Measurements from ENCODE around the gene SNAPC2.

Gene SNAPC2

DNA sequence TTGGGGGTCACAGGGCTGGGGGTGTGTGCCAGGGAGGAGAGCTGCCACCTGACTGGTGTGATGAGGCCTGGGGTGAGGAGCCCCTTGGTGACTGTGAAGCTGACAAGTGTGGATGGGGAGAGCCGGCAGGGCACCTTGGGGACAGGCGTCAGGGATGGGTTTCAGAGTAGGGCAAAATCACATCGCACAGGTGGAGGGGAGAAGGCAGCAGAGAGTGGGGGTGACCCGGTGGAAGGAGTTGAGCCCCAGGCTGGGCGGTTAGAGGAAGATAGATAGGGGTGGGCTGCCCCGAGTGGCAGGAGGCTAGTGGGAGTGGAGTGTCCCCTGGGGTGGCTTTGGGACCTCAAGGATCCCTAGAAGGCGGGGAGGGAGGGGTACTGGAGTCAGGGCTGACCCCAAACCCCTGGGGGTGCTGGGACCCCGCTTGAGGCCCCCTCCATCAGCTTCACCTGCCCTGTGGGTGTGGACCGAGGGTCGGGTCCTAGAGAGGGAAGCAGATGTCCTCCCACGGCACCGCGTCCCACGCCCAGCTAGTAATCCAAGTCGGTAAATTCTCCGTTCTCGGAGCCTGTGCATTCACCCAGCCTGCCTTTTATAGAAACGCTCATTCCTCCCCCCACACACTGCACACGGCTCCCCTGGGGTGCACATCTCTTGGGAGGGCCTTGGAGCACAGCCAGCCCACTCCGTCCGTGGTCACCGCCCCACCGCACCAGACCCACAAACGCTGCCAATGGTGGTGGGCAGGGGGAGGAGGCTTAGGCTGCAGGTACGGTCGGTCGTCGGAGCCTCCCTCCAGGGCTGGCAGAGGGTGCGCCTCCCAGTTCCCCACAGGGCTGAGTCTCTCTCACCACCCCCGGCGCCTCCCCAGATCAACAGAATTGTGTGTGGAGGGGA, 3.4 kb downstream of the SNAPC2 start:
- no peak for DNase-seq

DNA sequence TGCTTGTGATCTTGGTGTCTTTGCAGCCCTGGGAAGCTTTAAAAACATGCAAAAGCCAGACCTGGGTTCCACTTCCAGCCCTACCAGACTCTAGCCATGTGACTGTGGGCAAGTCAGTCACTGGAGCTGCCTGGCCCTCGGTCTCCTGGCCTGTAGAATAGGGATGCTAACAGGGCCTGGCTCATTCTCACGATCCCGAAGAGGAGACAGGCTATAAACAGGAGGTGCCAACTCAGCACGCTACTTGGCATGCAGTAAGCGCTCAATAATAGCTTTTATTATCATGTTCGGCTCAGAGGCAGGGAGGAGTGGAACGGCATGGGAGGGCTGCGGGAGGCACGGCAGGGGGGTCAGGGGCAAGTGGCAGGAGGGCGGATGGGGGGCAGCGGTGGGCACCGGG, 4.1 kb downstream of the SNAPC2 start:
- DNase-seq, result no peak

DNA sequence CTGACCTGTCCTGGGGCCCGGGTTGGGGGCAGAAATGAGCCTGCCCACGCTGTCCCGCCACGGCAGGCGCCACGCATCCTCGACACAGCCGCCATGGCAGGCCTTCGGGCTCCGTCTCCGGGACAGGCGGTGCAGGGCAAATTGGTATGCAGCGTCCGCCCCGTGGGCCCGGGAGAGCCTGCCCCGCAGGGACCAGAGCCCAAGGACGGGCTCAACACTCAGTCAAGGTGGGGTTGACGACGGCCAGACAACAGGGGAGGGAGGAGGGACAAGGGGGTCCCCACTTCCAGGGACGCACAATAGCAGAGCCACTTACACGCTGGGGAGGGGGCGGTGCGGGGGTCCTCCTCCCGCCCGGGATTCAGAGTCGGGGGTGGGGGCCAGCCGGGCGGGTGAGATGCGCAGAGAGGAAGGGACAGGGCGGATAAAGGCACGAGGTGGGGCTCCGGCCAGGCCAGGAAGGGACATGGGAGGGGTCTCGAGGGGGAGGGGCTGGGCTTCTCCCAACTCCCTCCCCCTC, 4.6 kb downstream of the SNAPC2 start:
- DNase-seq, result no peak

DNA sequence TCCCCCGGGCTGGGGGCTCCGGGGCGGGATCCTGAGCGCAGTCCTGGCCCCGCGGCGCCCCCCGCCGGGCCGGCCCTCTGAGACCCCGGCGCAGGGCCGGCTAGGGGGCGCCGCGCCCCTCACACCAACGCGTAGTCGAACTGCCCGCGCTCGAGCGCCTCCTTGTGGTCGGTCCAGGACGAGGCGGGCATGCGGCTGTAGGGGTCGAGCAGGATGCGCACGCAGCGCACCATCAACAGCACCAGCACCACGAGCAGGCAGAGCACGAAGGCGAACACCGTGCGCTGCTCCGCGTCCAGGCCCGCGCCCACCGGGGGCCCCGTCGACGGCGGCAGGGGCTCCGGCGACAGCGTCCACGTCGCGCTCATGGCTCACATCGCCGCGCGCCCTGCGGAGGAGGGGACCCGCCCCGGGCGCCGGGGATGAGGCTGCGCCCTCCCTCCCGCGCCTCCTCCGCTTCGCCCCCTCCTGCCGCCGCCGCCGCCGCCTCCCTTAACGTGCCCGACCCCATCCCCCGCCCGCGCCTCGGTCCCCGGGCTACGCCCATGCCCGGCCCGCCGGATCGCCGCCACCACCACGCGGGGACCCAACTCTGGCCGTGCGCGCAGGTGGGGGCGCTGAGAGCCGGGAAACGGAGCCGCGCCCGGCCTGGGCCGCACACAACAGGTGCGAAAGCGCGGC, 5.2 kb downstream of the SNAPC2 start:
- DNase-seq, result peak; percentile 55

DNA sequence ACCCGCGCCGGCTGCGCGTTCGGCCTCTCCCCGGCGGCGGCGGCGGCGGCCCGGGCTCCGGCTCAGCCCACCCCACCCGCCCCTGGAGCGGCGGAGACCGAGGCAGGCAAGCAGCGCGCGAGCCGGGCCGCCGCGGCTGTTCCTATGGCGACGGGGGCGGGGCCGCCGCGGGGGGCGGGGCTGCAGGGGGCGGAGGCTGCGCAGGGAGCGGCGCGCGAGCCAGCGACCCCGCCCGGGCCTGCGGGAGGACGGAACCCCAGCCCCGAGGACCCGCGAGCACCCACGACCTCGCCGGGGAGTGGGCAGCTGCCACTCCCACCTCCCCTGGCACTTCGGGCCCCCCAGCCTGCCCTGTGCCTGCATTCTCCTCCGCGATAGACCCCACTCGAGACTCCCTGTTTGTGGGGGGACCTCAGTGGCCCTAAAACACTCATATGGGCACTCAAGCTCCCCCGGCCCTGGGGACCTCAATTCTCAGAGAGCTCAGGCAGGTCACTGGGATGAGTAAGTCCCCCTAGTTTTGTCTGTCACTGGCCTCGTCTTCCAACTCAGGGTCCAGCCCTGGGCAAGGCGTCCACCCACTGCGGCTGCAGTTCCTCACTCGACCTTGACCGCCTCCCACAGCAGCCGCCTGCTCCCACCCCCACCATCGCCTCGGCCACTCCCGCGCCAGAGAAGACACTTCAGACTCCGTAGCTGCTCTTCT, 6.0 kb downstream of the SNAPC2 start, which contains the start of gene CTXN1:
TSS of gene CTXN1 (minus strand) at position 115 of the 706 bp plus-strand sequence. CDS start 597 bp downstream, outside the sequence.
- peak; percentile 62 for DNase-seq

DNA sequence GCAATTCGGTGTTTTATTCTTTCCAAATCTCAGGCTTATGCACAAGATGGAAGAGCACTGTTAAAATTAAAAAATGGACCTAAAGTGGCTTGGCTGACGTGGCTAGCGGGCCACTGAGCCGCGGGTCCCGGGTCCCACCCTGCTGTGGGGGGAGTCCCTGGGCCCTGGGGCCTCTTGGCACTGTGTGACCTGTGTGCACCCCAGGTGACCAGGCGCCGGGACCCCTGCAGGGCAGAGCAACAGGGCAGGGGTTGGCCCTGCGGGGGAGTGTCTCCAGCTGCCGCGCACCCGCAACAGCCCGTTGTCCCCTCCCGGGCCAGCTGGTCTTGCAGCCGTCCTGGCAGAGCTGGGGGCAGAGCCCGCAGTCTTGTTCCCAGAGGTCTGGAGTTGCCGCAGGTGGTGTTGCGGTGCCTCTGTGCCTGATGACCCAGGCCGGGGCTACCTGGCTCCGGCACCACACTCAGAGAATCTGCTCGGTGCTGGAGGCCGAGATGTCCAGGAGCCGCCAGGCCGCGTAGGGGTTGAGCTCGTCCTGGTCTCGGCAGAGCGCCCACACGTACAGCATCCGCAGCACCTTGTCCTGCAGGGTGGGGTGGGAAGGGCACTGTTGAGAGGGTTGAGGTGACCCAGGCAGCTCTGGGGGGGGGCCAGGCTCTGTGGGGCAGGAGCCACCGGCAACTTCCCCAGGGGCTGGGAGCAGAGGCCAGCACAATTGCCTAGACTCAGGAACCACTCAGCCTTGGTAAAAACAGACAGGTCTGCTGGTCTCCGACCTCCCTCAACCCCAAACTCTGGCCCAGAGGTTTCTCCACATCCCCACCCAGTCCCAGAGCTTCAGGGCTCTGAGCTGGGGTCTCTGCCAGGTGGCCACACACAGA, 6.8 kb downstream of the SNAPC2 start:
- no peak for DNase-seq

DNA sequence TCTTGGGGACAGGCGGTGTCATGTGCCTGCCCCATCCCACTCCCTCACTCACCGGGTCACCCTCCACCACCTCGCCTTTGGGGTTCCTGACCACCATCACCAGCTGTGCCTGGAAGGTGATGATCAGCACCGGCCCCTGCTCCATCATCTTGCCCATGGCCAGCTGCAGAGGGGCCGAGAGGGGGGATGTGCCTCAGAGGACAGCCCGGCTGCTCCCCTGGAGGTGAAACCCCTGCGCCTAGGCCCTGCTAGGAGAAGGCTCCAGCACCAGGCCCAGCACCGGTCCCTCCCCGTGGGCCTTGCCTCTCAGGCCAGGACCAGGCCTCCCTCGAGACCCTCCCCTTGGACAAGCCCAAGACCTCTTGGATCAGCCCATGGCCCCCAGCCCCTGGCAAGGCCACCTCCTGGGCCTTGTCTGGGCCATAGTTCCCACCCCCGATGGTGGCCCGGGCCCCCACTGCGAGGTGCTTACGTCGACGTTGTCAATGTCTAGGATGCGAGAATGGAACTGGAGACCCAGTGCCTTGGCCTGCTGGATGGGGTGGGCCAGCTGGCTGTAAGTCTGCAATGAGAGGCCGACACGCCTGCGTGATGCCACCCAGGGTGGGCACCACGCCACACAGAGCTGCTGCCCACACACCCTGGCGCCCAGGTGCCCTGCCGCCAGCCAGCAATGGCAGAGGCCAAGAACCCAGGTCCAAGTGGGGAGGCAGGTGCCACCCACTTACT, 7.6 kb downstream of the SNAPC2 start:
- no peak for DNase-seq

DNA sequence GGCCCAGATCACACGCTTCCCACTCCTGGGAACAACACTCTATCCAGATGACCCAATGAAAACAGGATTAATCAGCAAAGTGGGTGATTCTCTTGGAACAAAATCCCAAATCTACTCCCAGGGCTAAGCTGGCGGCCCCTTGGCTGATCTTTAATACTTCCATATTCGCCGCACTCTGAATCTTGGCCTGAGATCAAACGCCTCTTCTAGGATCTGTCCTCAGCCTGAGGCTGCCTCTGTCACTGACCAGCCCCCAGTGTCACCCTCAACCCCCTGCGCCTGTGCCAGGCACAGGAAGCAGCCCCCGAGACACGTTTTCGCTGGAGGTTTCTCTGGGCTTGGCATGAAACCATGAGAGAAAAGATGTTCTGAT, 8.2 kb downstream of the SNAPC2 start:
- no peak for DNase-seq

DNA sequence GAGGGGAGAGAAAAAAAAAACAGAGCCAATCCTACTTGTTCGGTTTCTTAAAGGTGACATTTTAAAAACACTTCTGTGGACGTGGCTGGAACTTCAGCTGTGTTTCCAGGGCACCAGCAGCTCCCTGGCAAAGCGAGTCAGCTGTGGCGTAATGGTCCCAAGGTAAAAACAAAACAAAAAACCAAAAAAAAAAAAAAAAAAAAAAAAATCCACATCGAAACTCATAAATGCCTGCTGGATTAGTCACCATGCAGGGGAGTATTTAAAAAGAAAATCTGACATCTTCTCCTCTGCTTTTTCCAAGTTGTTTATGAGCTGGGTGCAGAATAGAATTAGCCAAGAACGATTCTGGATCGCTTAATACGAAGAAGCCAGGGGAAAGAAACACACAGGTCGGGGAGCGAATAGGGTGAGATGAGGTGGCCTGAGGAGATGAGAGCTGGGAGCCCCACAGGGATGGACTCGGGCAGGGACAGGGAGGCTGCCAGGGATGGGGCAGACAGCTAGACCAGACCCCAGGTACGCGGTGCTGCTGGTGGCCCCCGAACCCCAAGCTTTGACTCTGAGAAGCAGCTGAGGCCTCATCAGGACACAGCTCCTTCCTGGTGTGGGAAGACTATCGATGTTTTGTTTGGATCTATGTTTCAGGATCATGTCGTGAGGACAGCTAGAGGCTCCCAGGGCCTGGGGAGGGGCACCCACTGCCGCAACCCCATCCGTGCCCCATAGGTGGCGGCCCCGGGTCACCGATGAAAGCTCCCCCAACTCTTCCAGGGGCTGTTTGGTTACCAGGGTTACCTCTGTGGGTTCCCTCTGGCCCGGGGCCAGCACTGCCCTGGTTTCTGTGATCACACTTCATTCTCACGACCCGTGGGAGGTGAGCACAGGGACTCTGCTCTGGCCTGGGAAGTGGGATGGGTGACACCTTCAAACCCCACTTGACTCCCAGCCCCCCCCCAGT, 8.9 kb downstream of the SNAPC2 start:
- peak; percentile 82 for DNase-seq

DNA sequence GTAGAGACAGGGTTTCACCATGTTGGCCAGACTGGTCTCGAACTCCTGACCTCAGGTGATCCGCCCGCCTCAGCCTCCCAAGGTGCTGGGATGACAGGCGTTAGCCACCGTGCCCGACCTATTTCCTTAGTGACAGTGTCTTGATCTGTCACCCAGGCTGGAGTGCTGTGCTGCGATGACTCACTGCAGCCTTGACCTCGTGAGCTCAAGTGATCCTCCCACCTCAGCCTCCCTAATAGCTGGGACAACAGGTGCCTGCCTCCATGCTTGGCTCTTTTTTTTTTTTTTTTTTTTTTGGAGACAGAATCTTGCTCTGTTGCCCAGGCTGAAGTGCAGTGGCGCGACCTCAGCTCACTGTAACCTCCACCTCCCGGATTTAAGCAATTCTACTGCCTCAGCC, 9.9 kb downstream of the SNAPC2 start:
- peak; percentile 14 for DNase-seq

DNA sequence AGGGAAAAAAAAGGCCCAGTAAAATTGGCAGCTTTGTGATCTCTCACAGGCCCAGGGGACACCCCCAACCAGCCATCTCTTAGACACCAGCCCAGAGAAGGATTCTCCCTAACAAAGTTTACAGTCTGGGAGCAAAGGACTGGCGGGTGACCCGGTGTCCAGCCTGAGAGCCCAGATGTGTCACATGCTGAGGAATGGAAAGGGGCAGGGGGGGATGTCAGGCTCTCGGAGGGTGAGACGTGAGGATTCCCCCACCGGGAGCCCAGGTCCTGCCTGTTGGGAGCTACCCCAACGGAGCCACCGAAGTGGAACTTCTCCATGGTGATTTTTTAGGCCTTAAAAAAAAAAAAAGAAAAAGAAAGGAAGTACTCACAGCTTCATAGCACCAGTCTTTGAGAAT, 10.6 kb downstream of the SNAPC2 start:
- DNase-seq, result no peak

DNA sequence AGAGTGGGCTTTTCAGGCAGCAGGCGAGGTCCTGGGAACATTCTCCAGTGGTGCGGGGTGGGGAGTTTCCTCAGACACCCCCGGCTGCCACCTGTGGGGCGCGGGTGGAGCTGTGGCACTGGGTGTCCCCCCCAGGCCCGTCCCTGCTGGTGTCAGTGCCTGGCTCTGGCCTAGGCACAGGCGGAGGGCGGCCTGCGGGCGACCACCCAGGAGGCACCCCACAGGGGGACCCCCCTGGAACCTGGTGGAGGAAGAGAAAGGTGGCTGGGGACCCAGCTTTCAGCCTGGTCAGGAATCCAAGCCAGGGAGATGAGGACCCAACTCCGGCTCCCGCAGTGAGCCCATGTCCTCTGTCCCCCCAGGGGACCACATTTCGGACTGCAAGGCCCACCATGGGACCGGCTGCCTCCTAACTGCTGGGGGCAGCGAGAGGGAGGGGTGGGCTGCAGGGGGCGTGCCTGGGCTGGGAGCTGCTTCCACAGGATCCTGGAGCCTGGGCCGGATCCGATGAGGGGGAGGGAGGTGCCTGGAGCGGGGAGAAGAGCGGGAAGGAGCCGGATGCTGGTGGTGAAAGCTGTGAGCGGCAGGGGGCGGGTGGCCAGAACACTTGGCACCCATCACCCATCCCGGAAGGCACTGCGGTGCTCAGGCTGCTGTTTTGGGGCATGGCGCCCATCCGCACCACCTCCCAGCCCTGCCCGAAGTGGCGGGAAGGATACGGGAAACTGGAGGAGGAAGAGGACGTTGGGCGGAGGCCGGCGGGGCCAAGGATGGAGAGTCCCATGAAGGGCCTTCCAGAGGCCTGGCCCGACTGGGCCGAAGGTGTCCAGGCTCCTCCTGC, 11.3 kb downstream of the SNAPC2 start:
- DNase-seq, result no peak

DNA sequence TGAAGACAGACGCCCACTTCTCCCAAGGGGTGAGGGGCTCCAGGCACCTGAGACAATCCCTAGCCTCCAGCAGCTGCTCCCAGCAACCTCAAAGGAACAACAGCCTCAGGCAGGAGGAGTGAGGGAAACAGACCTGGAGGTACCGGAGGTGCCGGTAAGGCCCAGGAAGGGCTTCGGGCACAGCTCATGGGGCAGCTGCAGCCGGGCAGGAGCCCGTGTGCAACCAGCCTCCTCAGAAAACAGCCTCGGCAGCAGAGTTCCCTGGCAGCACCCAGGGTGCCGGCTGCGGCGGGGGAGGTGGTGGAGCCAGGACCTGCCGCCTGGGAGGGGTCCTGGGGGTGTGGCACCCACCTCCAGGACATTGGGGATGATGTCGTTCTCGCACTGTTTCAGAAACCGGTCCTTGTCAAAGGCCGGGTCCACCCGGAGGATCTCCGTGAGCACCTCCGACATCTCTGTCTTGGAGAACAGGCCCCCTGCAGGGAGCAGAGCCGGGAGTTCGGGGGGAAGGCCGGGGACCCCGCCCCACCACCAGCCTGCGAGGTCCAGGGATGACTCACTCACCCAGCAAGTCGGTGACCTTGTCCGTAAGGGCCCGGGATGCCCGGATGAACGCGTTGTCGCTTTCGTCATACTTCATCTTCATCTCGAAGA, 12.3 kb downstream of the SNAPC2 start:
- DNase-seq, result no peak

DNA sequence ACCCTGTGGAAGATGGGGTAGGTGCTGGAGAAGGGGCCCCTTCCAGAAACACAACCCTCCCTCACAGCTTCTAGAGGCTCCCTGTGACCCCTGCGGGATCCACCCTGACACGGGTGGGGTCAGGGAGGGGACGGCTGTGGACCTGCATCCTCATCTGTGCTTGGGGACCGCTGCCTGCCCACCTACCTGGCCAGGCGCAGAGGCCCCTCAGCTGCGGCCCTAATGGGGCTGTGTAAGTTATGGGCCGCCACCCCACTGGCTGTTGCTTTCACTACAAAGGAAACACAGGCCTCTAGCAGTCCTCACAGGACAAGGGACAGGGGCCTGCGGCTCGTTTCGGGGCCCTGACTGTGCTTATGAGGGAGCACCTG, 12.8 kb downstream of the SNAPC2 start:
- no peak for DNase-seq

DNA sequence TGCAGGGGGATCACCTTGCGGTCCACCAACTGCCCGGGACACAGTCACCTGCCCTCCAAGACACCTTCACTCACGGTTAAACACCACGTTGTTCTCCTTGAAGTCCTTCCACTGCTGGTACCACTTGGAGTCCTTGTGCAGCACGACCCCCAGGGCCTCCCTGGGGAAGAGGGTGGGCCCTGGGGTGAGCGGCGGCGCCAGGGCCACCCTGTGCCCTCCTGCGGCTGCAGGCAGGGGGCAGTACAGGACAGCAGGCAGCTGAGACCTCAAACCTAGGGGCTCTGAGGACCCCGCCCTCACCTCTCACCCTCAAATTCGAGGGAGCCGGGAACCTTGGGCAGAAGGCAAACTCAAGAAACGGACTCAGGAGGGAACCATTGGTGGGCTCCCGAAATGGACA, 13.3 kb downstream of the SNAPC2 start:
- DNase-seq, result no peak

DNA sequence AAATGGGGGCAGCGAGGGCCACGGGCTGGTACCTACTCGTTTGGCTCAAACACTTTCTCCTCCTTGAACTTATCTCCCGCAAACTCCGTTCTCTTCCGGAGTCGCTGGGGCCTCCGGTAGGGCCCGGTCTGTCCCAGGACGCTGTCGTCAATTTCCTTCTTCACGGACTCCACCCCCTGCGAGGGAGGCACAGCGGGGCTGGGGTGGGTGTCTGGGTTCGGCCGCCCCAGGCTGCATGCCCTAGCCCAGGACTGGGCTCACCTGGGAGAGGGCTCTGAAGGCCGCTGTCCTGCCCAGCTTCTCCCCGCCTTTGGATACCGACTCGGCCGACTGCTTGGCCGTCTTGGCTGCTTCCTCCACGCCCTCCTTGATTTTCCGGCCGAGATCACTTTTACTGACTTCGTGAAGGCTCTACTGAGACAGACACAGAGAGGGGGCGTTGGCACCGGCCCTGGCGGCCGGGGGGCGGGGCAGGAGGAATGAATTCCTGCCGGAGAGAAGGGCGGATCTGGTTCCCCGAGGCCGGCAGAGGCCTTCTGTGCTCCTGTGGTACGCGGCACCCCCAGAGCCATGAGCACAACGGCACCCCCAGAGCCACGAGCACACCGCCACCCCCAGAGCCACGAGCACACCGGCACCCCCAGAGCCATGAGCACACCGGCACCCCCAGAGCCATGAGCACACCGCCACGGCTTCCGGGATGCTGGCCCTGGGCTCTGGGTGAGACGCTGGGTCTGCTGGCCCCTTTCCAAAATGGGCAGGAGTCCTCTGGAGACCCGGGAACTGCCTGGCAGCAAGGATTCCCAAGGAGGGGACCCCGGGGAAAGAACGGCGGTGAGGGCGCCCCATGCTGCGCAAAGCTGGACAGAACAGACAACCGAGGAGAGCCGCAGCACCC, 13.9 kb downstream of the SNAPC2 start:
- DNase-seq, result no peak

DNA sequence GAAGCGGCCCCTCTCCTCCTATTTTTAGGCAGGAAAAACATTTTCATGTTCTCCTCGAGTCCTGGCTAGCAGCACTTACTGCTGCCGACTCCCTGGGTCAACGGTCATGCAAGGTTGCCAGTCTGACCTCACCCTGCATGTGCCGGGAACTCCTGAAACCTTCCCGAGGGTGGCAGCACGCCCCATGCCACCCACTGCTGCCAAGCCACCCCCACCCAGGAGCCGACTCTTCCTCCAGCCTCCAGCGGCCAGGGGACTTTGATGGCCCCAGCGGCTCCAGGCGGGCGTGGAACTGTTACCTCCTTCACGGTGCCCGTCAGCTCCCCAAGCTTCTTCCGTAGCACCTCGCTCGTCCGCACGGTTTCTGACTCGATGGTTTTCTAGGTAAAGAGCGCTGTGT, 14.6 kb downstream of the SNAPC2 start:
- no peak for DNase-seq

DNA sequence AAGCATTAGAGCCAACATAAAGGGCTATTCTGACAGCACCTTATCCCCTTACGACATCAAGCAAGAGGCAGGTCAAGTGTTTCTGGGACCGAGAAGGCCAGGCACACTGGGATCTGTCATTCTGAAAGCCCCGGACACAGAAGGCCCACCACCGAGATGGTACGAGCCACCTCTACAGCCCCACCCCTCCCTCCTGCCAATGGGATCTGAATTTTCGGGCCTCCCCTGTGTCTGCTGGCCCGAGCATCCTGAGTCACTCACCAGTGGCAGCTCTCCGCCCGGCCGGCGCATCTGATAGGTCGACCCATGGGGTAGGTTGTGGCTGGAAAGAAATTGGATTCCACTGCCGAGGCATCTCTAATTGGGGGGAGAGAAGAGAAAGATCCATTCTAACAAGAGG, 20.7 kb downstream of the SNAPC2 start:
- no peak for DNase-seq
